GM12892 (cell line): Measurements from ENCODE around the gene DENND6A.

ENCODE experiments used
- POLR2A ChIP-seq: IDR thresholded peaks from 2 replicates; pipeline ENCODE4 v1.6.1; 2011; ENCODE audit warnings: low read depth, low read length, control low read depth
- TAF1 ChIP-seq: IDR thresholded peaks from 2 replicates; pipeline ENCODE4 v1.6.1; 2011; ENCODE audit warnings: low read depth, mild to moderate bottlenecking, control low read depth, low read length, borderline replicate concordance

DNA sequence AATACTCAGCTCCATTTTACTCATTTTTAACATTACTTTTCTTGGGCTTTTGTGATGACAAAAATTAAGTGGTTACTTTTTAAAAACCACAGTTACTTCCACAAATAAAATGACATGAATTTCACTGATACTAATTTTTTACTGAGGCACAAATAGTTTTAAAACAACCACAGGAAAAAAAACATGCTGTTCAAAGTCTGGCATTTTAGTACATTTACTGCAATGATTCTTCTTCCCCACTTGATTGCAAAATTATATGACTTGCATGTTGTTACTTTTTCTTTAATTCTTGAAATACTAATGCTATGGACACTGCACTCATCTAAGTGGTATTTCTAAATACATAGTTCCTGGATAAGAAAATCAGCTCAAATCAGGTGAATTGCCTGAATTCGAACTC lies 38.4 kb upstream of the DENND6A start:
- TF ChIP-seq TAF1 (no peak), POLR2A (no peak)
